T-helper 1 cell (primary cell): ENCODE data around the gene UCHL3.

Experiments used
- DNase-seq, 5 donors: peaks; one replicate each; pipeline ENCODE4 v3.0.0-alpha.2; 2012 to 2020

Gene UCHL3

GRCh38 chr13:75633285-75633684 is 83.7 kb downstream of the UCHL3 start:
- no peak for DNase-seq

GRCh38 chr13:75635101-75635827 is 85.7 kb downstream of the UCHL3 start:
- peak in 2 of 5 donors; percentile 5 to 15 for DNase-seq

GRCh38 chr13:75635828-75636435 is 86.3 kb downstream of the UCHL3 start, which contains the start of gene LMO7:
Gene LMO7, plus strand, starts transcription at chr13:75636330. Its CDS starts 328 bp downstream, at chr13:75636658.
- peak in 4 of 5 donors; percentile 35 to 56 (median 52) for DNase-seq

GRCh38 chr13:75636436-75637180 is 87.0 kb downstream of the UCHL3 start:
- DNase-seq, result peak; percentile 10 to 53 (median 18)

GRCh38 chr13:75637181-75637750 is 87.7 kb downstream of the UCHL3 start:
- DNase-seq, result no peak

GRCh38 chr13:75639454-75639853 is 89.9 kb downstream of the UCHL3 start:
- DNase-seq, result no peak

- DNase-seq, result no peak
Observed at GRCh38 chr13:75641026-75641425, 91.4 kb downstream of the UCHL3 start.

- no peak for DNase-seq
Observed at GRCh38 chr13:75643182-75643581, 93.6 kb downstream of the UCHL3 start.

GRCh38 chr13:75643693-75644092 is 94.1 kb downstream of the UCHL3 start:
- DNase-seq, result no peak

- DNase-seq, result no peak
Observed at GRCh38 chr13:75645141-75645540, 95.5 kb downstream of the UCHL3 start.

- no peak for DNase-seq
Observed at GRCh38 chr13:75647126-75647784, 97.7 kb downstream of the UCHL3 start.

GRCh38 chr13:75648446-75648845 is 98.9 kb downstream of the UCHL3 start:
- no peak for DNase-seq

GRCh38 chr13:75651013-75651412 is 101.4 kb downstream of the UCHL3 start:
- no peak for DNase-seq

GRCh38 chr13:75652726-75653125 is 103.1 kb downstream of the UCHL3 start:
- DNase-seq, result no peak
